ENCODE measurements around the gene LDLR.

GRCh38 chr19:11079999-11080398 is 9.3 kb upstream of the LDLR start:
- TF ChIP-seq POLR2A (IDR thresholded peaks at IDR 0.05) (no peak), CTCF (IDR thresholded peaks at IDR 0.05) (no peak)
